Activated CD8-positive, alpha-beta memory T cell treated with anti-CD3 and anti-CD28 coated beads, Interleukin-2, amount 50 U/mL, for 1 hour (primary cell): ENCODE results near the gene APOH.

Source experiments
- DNase-seq: peaks from one replicate; pipeline ENCODE4 v3.0.0-alpha.2; 2020; ENCODE audit errors: extremely low read depth

APOH gene

DNA sequence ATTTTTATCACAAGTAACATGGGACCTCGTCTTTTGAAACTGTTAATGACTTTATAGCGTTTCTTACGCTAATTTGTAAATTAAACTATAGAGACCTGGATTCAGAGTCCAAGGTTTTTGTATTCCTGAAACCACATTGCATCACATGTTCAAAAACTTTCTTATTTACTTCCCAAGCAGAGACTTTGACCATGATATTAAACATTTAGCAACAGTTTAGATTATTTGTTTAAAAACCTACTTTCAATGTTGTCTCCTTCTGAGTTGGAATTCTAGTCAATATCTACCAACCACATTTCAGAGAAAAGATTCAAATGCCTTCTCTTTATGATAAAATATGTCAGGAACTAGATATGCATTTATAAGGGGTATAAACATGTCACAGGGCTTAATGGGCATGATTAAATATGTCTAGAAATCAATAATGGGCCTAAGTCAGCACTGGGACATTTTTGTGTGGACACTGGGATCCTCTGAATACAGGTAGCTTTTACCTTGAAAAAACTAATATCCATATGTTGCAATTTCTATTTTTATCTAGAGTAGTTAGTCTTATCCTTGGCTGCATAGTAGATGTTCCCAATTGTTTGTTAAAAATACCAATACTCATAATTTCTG, 6.3 kb upstream of the APOH start:
- no peak for DNase-seq

DNA sequence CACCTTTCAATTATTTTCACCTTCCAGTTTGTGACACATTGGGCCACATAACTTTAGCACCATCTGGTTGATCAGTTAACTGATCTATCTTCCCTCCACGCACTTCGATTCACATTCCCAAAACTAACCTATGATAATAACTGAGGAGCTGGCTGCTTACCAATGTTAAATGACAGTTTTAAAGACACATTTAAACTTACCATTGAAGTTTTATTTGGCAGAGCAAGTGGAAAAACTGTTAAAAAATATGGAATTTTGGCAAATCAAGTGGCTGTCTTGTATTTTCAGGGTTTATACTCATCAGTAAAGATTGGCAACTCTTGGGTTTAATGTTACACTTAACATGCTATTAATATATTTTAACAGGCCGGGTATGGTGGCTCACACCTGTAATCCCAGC, 5.4 kb upstream of the APOH start:
- no peak for DNase-seq

DNA sequence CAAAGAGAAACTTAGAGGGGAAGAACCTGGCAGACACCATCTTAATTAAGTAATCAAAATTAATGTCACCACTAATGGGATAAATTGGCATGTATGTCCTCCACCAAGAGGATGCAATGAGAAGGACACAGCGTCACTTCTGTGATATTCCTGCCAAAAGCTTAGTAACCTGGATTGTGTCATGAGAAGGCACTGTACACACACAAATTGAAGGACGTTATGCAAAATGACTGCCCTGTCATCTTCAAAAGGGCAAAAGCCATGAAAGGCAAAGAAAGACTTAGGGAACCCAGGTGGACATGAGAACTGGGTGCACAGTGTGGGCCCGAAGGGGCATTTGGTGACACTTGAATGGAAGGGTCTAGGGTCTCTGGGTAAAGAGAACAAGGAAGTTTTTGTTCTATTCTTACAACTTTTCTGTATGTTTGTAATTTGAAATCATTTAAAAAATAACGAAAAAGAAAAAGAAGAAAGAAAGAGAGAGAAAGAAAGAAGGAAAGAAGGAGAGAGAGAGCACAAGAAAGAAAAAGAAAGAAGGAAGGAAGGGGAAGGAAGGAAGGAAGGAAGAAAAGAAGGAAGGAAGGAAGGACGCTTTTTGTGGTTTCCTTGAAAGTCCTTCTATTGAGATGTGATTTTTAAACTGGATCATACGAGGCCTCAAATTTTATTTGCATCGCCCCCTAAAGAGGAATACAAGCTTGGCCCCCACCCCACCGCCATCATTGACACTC, 4.0 kb upstream of the APOH start:
- no peak for DNase-seq

DNA sequence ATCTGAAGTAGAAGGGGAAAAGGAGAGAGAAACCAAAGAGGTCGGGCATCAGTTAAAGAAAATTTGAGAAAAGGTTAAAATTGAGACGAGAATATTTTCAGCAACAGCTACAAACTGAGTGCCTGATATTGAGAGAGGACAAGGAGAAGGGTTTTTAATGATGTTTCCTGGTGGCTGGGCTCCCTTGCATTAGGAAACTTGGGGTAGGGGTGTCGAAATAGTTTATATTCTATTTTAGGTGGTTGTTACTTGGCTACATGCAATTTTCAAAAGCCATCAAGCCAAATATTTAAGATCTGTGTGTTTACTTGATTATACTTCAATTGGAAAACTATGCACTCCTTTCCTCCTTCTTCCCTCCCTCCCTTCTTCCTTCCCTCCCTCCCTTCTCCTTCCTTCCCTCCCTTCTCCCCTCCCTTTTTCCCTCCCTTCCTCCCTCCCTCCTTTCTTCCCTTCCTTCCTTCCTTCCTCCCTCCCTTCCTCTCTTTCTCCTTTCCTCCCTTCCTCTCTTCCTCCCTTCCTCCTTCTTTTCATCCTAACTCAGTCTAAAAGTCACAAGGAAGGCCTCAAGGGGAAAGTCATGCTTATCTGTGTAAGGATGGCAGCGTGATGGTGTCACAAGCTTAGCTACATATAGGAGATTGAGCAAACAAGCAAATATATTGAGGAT, 1.8 kb upstream of the APOH start:
- DNase-seq, result no peak

DNA sequence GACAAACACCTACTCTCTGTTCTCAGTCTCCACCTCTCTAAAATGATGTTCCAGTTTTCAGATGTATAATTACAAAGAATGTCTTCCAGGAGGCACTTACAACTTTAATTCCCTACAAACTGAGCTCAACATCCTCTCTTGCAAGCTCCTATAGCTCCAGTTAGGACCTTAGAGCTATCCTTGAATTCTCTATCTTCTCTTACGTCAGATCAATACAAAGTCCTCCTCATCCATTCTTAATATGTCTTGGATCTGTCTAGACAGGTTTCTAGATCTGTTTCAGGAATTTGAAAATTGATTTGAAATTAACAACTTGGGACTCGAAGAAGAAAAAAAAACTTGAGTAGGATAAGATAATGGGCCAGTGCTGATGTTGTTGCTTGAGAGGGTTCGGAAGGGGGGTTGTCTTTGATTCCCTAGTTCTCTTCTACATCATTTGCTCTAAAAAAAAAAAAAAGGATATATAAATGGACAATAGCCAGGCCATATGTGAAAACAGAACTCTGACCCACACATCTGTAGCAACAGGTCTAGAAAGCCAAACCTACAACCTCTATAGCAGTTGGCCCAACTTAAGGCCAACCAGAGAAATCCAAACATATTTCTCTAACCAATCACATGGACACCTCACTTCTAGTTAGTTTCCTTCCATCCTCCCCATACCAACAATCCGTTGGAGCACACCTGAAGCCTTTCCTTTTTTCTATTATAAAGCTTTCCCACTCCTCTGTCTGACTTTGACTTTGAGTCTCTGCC, 746 bp upstream of the APOH start:
- DNase-seq, result no peak

DNA sequence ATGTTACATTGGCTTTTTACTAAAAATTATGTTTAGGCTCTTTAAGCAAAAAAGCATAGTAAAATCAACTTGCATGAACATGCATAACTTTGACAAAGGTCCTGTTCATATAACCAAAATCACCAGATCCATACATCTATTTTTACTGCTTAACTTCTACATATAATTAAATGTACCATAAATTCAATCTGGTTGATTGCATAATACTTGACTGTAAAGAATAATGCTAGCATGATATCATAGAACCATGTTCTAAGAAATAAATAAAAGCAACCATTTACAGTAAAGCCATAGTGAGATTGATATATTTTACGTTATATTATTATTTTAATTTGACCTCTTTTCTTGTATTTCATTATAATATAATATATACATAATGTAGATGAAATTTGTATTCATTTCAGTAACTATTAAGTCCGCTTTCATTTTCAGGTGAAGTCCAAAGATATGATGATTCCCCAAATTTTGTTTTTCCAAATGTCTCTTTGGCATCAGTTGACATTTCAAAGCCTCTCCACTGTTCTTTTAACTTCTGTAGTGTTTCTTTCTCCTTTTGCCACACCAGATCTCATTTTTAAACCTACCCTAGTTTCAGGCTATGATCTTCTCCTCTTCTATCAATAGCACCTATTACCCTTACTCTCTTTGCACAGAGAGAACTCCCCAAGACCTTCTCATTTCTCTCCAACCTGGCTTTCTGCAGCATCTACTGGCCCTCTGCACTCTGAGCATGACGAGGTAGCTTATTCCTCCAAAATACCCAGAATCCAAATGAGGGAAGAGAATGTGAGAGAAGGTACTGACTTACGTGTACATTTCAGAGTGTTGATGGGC, 1.8 kb downstream of the APOH start:
- no peak for DNase-seq

DNA sequence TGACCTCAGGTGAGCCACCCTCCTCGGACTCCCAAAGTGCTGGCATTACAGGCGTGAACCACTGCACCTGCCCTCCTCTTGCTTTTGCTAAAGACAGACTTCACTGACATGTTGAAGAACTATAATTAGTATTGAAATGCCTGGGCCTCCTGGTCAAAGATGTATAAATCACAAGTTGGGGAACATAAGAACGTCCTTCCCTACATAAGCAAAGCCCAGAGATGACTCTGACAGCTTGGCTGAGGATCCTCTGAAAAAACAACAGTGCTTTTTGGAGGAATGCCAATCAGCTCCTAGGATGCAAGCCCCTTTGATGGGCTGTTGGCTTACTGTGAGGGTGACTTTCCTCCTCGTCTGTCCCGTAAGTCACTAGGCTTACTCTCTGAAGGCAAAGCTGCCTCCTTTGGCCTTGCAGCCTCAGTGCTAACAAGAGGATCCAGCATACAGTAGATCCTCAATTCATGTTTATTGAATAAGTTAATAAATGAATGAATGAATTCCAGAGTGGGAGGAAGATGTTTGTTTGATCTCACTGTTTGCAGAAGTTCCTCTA, 6.3 kb downstream of the APOH start:
- DNase-seq, result no peak

DNA sequence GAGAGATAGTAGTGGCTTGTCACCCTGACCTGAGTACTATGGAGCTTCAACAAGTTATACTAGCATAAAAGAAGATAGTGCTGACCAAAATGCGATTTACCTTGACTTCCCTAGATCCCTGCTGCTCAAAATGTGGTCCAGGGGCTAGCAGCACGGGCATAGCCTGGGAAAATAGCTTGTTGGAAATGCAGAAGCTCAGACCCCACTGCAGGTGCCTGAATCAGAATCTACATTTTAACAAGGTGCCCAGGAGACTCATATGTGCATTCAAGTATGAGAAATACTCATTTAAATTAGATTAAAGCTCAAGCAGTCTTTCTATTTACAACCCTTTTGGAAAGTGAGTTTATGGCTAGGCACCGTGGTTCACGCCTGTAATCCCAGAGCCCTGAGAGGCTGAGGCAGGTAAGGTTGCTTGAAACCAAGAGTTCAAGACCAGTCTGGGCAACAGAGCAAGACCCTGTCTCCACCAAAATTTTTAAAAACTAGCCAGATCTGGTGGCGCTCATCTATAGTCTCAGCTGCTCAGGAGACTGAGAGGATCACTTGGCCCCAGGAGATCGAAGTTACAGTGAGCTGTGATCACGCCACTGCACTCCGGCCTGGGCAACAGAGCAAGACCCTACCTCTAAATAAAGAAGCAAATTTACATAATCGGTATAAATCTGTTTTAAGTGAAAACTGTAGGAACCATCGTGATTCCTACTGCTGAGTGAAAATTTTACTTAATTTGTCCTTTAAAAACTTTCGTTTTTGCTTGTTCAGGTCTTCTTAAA, 7.3 kb downstream of the APOH start:
- DNase-seq, result no peak

DNA sequence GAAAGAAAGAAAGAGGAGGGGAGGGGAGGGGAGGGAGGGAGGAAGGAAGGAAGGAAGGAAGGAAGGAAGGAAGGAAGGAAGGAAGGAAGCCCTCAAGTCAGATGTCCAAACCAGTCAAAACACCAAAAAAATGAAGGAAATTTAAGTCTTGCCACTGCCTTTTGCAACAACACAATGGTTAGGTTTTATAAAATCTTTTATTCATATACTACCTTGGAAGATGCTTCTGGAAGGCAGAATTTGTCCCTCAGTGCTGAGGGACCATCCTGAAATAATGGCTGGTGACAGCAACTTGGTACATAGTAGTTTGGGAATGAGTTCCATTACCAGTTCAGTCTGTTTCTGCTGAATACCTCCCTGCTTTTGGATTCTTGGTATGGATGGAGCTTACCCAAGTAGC, 7.9 kb downstream of the APOH start:
- no peak for DNase-seq

DNA sequence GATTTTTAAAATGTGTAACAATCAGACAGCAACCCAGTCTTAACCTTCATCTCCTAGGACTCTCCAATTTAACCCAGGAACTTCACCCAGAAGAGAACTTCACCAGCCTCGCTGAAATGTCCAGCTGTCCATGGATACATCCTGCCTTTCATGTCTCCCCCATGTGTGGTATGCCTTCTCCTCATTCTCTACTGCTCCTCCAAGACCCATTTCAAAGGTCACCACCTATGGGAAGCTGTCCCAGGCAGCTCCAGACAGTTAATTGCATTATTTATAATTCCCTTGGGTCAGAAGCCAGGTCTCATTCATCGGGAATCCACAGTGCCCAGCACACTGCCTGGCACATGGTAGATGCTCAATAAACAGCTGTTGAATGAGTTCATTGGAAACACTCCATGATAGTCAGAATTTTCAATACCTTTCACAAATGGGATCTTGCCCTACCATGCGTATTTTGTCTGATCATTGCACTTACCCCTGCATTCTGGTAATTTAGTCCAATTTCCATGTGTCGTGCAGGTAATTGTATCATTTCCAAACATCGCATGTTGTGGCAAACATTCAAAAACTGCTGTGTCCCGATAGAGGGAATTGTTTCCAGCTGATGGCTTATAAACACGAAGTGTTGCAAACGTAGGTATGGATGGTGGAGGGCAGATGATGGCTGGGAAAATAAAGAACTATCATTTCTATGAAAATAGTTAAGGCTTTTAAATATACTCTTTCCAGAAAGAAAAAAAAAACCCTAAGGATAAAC, 9.0 kb downstream of the APOH start:
- DNase-seq, result no peak

DNA sequence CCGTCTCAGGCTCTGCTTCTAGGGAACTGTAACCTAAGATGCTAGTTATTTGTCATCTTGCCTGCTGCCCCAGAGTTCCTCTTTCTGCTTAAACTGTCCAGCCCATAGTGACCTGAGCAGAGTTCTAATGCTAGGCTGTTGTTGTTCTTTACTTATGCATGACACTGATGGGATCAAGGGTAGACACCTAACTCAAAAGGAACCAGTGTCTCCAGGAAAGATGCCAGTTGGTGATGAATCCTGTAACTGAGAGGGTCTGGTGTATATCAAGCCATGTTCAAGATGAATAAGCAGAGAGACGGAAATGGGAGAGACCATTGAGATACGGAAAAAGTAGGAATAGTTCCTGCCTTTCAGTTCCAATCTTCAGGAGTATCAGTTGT, 13.7 kb downstream of the APOH start:
- DNase-seq, result no peak

DNA sequence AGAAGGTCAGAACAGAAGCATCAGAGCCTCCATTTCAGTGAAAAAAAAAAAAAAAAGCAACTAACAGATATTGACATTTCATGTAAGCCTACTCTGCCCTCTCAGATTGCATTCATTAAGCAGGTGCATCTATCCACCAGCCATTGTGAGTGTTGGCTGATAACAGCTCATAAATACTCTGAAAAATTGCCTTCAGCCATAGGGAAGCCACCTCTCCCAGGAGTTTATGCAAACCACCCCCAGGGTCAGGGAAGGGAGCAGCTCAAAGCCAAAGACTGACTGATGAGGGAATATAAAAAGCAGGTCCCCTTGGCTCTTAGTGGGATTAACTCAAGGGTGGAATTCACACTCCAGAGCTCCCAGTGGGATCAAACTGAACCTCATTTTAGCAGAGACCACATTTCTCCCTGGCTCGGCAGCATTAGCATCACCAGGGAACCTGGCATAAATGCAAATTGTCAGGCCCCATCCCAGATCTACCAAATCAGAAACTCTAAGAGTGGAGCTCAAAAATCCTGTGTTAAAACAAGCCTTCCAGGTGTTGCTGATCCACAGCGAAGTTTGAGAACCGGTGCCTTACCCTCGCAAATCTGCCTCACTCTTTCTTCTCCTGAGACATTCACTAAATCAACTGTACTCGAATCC, 14.2 kb downstream of the APOH start:
- DNase-seq, result no peak

DNA sequence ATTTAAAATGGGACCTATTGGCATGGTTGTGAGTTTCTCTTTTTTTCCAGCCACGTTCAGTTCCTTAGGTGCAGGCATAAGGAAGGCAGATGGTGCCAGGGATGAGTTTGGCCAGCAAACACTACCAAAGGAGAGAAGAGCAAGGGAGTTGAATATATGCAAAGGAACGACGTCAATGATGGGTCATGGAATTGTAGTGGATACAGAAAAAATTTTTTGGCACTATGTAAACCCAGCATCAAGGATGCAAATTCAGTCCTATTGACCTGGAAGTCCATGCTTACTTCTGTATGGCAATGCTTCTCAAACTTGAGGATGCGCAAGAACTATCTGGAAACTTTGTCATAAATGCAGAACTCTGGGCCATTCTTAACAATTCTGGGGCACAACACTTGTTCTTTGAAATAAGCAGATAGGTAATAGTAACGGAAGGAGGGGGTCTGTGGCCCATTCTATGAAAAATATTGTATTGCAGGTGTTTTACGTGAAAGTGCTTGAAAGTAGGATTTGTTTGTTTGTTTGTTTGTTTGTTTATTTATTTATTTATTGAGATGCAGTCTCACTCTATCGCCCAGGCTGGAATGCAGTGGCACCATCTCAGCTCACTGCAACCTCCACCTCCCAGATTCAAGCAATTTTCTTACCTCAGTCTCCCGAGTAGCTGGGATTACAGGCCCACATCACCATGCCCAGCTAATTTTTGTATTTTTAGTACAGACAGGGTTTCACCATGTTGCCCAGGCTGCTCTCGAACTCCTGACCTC, 18.0 kb downstream of the APOH start:
- no peak for DNase-seq

DNA sequence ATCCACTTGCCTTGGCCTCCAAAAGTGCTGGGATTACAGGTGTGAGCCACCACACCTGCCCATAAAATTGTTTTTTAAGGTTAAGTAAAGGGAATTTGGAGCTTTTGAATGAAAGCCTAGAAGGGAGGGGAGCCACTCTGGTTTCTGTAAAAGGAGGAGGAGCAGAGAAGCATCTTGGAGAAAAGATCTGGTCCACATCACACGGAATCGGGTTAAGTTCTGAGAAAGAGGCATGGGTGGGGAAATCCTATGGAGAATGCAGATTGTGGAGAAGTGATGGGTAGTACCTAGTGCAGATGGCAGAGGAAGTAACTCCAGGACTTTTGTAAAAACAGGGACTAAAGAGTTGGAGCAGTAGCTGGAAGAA, 19.0 kb downstream of the APOH start:
- no peak for DNase-seq

DNA sequence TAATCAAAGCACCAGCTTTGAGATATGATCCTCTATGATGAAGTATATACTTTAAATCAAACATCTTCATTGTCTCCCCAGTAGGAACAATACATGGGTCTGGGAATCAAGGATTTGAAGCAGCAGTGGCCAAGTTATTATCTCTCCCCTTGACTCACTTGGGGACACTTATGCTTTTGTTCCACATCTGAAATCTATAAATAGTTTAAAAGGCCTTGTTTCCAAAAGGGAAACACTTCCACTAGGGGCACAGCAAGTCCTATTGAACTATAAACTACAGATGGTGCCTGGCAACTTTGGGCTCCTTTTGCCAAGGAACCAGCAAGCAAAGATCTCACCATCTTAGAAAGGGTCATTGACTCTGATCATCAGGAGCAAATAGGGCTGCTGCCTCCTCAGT, 21.3 kb downstream of the APOH start:
- no peak for DNase-seq

DNA sequence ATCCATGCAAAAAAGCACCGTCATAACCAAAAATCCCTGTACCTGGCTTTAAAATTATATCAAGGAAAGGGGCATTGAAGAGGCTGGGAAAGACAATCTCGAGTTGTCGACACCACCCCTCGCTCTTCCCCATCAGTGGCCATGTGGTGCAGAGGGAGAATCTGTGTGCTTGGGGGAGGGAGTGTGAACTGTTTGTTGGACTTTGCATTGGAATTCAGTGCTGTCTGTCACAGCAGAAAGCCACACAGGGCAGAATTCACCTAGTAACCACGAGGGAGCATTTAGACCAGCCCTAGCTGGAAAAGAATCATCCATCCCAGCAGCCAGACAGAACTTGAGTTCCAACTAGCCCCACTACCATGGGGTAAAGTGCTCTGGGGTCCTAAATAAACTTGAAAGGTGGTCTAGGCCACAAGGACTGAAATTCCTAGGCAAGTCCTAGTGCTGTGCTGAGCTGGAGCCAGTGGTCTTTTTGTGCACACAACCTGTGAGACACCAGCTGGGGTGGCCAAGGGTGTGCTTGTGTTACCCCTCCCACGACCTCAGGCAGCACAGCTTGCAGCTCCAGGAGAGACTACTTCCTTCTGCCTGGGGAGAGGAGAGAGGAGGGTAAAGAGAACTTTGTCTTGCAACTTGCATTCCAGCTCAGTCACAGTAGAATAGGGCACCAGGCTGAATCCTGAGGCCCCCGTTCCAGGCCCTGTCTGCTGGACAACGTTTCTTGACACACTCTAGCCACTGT, 25.8 kb downstream of the APOH start:
- no peak for DNase-seq

DNA sequence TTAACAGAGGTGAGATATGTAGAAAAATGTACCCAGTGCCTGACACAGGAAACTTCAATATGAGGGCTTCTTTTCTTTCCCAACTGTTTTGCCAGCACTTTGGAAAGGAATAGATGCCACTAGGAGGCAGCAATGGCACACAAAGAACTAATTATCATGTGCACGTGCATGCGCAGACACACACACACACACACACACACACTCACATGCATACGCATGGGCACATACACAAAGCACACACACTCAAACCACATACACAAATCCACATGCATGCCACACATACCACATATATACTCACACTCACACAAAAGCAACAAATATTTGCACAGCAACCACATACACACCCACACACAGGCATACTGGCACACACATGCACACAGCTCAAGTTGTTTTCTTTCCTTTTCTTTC, 28.5 kb downstream of the APOH start:
- DNase-seq, result no peak

DNA sequence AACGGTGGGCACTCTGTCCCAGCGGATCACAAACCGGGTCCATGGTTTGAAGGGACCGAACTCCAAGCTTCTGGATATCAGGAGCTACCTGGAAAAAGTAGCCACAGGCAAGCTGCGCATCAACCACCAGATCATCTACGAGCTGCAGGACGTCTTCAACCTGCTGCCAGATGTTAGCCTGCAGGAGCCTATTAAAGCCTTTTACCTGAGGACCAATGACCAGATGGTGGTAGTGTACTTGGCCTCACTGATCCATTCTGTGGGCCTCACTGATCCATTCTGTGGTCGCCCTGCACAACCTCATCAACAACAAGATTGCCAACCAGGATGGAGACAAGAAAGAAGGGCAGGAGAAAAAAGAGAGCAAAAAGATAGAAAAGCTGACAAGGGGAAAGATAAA, 31.0 kb downstream of the APOH start:
- DNase-seq, result no peak
